ENCODE results near the gene MAN1C1.
"Not testable (repeated sequence)": the region's sequence is repeated elsewhere in the genome, so short reads cannot be mapped to it uniquely, and the experiment has no call there.

Gene MAN1C1

DNA sequence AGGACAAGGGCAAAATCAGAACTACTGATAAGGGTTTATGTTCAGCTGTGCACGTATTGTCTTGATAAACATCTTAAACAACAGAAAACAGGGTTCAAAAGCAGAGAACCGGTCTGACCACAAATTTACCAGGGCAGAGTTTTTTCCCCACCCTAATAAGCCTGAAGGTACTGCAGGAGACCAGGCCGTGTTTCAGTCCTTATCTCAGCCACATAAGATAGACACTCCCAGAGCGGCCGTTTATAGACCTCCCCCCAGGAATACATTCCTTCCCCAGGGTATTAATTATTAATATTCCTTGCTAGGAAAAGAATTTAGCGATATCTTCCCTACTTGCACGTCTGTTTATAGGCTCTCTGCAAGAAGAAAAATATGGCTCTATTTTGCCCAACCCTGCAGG lies 19.6 kb downstream of the MAN1C1 start:
- not testable (repeated sequence) for DNase-seq

- no peak for DNase-seq
Observed at GRCh38 chr1:25640646-25641328, 24.2 kb downstream of the MAN1C1 start.

GRCh38 chr1:25641329-25641725 lies 24.7 kb downstream of the MAN1C1 start:
- DNase-seq = no peak

- peak; percentile 34 for DNase-seq
Observed at GRCh38 chr1:25641931-25642573, 25.5 kb downstream of the MAN1C1 start.

DNA sequence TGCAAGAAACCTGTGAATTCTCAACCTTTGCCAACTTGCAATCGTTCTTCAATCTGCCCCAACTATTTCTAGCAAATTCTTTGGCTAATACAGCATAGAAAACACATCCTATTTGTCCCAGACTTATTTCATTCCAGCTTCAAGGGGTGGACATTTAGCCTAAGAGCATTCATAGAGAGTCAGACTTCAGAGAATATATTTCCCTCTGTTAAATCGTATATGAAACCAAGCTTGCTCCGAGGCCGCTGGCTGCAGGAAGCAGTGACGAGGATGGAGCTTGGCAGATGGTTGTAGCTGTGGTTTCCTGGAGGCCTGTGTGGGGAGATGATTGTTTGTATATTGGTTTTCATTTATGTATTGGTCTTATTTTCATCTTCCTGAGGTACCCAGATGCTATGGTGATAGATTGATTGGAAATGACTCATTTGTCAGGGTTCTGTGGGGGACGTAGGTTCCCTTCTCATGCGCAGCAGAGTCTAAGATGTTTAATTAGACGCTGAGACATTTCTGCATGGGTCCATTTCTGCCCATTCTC lies 26.1 kb downstream of the MAN1C1 start:
- DNase-seq = peak; percentile 70

DNA sequence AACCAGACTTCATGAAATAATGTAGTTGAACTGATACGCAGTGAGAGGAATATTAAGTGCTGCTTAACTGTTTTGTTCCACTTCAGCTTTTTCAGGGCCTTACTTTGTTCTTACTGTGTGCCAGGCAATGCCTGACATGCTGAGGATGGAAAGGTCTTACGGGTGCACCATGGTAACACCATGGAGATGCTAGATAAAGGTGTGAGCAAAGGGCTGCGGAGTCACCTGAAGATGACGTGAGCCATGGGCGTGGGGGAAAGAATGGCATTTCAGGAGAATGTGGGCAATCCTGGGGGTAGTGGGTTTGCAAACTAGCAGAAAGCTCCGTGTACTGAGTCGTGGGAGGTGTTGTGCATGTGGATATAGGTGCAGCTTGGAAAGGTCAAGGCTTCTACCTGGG lies 27.3 kb downstream of the MAN1C1 start:
- DNase-seq = no peak

- no peak for DNase-seq
Observed at GRCh38 chr1:25644962-25645361, 28.4 kb downstream of the MAN1C1 start.

- DNase-seq = no peak
Observed at GRCh38 chr1:25645637-25646400, 29.2 kb downstream of the MAN1C1 start.

DNA sequence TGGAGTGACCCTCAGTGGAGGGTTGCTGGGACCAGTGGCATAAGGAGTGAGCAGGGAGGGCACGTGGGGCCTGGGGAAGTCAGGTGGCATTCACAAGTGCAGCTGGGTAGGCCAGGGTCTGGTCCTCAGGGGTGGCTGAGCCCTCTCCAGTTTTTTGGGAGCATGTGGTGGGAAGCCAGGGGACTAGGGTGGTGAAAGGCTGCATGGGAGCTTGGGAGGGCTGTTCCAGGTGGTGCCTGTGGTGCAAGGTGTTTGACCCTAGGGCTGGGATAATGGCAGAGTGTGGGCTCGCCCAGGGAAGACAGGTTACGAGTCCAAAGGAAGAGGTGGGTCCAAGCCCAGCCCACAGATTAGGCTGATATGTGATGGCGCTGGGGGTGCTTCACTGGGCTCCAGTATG lies 30.5 kb downstream of the MAN1C1 start:
- no peak for DNase-seq

DNA sequence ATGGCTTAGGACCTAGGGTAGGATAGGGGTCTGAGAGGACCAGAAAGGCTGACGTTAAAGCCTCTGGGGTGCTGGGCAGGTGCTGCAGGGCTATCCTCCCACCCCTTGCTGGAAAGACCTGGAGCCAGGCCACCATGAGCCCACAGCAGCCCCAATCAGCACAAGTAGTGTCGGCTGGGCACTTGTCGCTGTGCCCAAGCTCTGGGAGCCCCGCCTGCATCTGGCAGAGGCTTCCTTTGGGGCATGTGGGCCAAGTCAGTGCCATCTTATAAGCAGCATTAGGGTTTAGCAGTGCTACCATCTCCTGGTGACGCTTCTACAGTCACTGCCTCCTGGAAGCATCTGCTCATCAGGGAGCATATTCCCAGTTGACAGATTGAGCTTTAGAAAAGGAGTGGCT lies 31.3 kb downstream of the MAN1C1 start:
- DNase-seq = no peak

GRCh38 chr1:25648681-25649440 lies 32.3 kb downstream of the MAN1C1 start:
- DNase-seq = no peak

- no peak for DNase-seq
Observed at GRCh38 chr1:25649505-25650288, 33.1 kb downstream of the MAN1C1 start.

DNA sequence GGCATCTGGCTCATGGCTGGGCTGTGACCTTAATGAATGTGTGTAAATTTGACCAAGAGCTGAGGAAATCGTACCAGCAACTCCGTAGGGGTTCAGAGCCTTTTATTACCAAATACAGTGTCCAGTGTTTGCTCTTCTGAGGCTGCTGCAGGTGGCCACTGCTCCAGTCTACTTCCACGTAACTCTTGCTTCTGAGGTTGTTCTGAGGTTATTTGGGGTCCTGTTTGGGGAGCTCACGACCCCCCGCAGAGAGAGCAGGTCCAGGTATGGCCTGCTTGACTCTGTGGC lies 33.6 kb downstream of the MAN1C1 start:
- DNase-seq = no peak

- DNase-seq = no peak
Observed at GRCh38 chr1:25651036-25651640, 34.5 kb downstream of the MAN1C1 start.

GRCh38 chr1:25651824-25652741 lies 35.5 kb downstream of the MAN1C1 start:
- no peak for DNase-seq

GRCh38 chr1:25653558-25653957 lies 37.0 kb downstream of the MAN1C1 start:
- no peak for DNase-seq

DNA sequence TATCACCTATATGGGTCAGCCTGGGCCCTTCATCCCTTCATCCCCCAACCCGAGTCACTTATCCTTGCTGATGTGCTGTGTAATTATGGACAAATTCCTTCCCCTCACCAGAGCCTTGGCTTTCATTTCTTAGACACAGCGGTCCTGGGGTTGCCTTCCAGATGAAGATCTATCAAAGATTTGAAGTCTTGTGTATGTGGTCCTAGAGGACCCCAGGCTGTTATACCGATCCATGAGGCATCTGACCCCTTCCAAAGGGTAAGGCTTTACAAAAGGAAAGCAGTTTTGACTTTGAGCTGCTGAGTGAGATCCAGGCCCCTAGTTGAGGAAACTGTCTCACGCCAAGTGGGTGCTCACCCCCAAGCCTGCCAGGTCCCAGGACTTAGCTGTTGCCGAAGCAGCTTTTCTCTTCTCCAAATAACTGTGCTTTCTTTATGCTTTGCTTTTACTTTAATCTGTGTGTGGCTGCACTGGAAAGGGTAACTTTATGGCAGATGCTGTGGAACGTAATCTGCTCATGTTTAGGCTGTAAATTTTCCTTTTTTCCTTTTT lies 37.6 kb downstream of the MAN1C1 start:
- no peak for DNase-seq

DNA sequence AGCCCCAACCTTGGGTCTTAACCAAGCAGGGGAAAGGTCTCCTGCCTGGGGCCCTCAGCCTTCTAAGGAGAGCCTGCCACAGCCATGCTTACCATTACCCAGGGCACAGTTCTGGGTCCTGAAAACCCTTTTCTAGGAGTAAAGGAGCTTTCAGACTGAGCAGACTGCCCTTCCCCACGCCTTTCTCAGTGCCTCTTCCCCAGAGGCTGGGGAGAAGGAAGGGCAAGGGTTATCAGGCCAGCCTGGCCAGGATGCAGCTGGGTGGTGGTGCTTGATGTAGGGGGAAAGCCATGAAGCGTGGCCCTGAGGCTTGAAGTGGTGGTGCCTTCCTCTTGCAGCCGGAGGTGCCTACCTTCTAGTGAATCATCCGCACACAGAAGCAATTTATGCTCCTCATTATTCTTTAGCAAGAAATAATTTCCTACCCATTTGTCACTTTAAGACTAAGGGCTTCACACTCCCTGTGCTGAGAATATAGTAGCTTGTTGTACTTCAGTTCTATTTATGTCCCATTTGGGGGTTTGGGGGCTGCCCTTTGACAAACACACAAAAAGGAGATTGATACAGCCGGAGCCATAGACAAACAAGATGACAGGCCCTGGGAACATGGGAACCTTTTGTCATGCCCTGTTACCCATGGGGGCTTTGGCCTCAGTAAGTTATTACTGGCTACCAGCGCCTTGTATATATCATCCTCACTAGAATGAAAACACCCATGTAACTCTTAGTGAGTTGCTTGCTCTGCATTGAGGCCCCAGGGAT lies 40.7 kb downstream of the MAN1C1 start:
- DNase-seq = no peak

DNA sequence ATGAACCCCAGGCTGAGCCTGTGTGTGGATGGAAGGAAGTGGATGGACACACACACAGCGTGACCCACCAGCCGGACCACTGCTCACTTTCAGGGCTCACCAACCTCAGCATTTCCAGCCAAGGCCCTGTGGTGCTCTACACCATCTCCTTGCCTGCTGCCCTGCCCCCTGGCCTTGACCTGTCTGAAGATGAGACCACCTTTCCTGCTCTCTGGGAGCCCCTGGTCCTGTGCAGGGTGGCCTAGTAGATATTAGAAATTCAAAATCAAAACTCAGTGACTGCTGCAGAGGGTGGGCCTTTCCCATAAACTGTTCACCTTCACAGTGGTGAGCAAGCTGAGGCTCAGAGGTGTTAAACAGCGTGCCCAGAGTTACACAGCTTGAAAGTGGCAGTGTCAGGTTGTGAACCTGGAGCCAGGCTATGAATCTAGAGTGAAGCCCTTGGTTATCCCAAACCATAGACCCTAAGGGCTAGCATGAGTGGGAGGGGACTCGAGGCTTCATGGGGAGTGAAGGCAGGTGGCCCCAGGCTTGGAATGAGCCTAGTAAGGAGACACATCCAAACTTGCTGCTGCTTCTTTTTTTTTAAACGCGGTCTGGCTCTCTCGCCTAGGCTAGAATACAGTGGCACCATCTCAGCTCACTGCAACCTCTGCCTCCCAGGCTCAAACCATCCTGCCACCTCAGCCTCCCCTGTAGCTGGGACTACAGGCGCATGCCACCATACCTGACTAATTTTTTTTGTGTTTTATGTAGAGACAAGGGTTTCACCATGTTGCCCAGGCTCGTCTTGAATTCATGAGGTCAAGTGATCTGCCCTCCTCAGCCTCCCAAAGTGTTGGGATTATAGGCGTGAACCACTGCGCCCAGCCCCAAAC lies 41.5 kb downstream of the MAN1C1 start:
- no peak for DNase-seq

Measured in activated CD4-positive, alpha-beta T cell treated with anti-CD3 and anti-CD28 coated beads, Interleukin-2, amount 50 U/mL, for 1 hour (primary cell).